Prostate gland (tissue), 2 donors: ENCODE measurements around the gene MPZL3.

ENCODE experiments used
- POLR2A ChIP-seq: fragments of 450-650 bp; IDR thresholded peaks from one replicate; pipeline ENCODE4 v1.6.1; 2016; ENCODE audit warnings: antibody characterized with exemption, mild to moderate bottlenecking
- POLR2AphosphoS5 ChIP-seq: sonication (generic); formaldehyde crosslinking; IDR thresholded peaks from one replicate; pipeline ENCODE4 v1.6.1; 2017; ENCODE audit warnings: antibody characterized with exemption
- TF ChIP-seq, protein P1 (sequence below), 4 experiments: fragments of 200-600 bp in 2 of 4; fragments of 450-650 bp in 2 of 4; sonication (generic) in 2 of 4; IDR thresholded peaks; 1 replicate in 3 of 4; 2 replicates in 1 of 4; pipeline ENCODE4 v1.5.1; 2016 to 2019; ENCODE audit warnings: antibody characterized with exemption in 4 of 4, mild to moderate bottlenecking in 2 of 4, moderate library complexity in 2 of 4

DNA sequence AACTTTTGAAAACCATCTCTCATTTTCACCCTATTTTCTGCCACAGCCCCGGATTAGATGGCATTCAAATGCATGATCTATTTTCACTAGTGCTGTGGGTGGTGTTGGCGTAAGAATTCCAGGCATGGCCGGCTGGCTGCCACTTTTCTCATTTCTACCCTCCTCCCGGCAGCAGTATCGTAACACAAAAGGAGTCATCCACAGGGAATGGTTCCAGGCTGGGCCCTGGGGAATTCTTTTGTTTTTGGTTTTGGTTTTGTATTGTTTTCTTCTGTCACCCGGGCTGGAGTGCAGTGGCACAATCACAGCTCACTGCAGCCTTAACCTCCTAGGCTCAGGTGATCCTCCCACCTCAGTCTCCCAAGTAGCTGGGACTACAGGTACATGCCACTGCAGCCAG lies 41.2 kb downstream of the MPZL3 start:
- TF ChIP-seq, protein P1, sequence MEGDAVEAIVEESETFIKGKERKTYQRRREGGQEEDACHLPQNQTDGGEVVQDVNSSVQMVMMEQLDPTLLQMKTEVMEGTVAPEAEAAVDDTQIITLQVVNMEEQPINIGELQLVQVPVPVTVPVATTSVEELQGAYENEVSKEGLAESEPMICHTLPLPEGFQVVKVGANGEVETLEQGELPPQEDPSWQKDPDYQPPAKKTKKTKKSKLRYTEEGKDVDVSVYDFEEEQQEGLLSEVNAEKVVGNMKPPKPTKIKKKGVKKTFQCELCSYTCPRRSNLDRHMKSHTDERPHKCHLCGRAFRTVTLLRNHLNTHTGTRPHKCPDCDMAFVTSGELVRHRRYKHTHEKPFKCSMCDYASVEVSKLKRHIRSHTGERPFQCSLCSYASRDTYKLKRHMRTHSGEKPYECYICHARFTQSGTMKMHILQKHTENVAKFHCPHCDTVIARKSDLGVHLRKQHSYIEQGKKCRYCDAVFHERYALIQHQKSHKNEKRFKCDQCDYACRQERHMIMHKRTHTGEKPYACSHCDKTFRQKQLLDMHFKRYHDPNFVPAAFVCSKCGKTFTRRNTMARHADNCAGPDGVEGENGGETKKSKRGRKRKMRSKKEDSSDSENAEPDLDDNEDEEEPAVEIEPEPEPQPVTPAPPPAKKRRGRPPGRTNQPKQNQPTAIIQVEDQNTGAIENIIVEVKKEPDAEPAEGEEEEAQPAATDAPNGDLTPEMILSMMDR (IDR thresholded peaks at IDR 0.05): no peak
- TF ChIP-seq POLR2A (no peak), POLR2AphosphoS5 (no peak)
